K562 (cell line): Measurements from ENCODE around the gene ZDHHC22. TPM values are rescaled to one million over a fixed set of nuclear protein-coding genes. Genes with fewer than 3 reads are reported as not detected.

Source experiments
- ATF1 ChIP-seq, 2 experiments: fragments of 450-650 bp in 1 of 2; IDR thresholded peaks; 2 replicates each; pipeline ENCODE4 v1.6.1; 2016; ENCODE audit warnings: missing compliant biosample characterization in 1 of 2, missing genetic modification characterization in 1 of 2
- E4F1 ChIP-seq: fragments of 250-450 bp; sonication (Bioruptor Pico); IDR thresholded peaks from 2 replicates; pipeline ENCODE4 v1.5.0; 2021; ENCODE audit warnings: mild to moderate bottlenecking, borderline replicate concordance
- ELF2 ChIP-seq: fragments of 250-450 bp; sonication (Bioruptor Pico); IDR thresholded peaks from 2 replicates; pipeline ENCODE4 v1.5.0; 2021; ENCODE audit warnings: mild to moderate bottlenecking
- HES1 ChIP-seq: fragments of 450-650 bp; IDR thresholded peaks from 2 replicates; pipeline ENCODE4 v1.6.1; 2016; ENCODE audit warnings: low read depth, mild to moderate bottlenecking, moderate library complexity
- JUND ChIP-seq, 2 experiments: IDR thresholded peaks; 2 replicates in 1 of 2; 3 replicates in 1 of 2; pipeline ENCODE4 v1.6.1; 2011; ENCODE audit warnings: borderline replicate concordance in 2 of 2, low read depth in 2 of 2, low read length in 2 of 2, improper control_type of control experiment in 1 of 2, missing biosample characterization in 1 of 2, missing genetic modification characterization in 1 of 2, missing genetic modification reagents in 1 of 2
- MBD2 ChIP-seq: sonication (generic); IDR thresholded peaks from 2 replicates; pipeline ENCODE4 v1.6.1; 2016; ENCODE audit warnings: low read depth, borderline replicate concordance
- MLLT1 ChIP-seq, 2 experiments: fragments of 450-650 bp; IDR thresholded peaks; 2 replicates each; pipeline ENCODE4 v1.6.1; 2016
- RBM14 ChIP-seq: fragments of 200-400 bp; formaldehyde crosslinking; IDR thresholded peaks from 2 replicates; pipeline ENCODE4 v1.6.1; 2018; ENCODE audit warnings: low read depth, mild to moderate bottlenecking, low read length, moderate library complexity, borderline replicate concordance; ENCODE audit not compliant: insufficient read depth
- RBM15 ChIP-seq: fragments of 200-400 bp; formaldehyde crosslinking; IDR thresholded peaks from 2 replicates; pipeline ENCODE4 v1.6.1; 2018; ENCODE audit warnings: mild to moderate bottlenecking, low read length, moderate library complexity; ENCODE audit not compliant: insufficient read depth
- ZNF133 ChIP-seq: fragments of 250-450 bp; sonication (Bioruptor Pico); IDR thresholded peaks from 2 replicates; pipeline ENCODE4 v1.4.0; 2020; ENCODE audit warnings: mild to moderate bottlenecking
- ZNF146 ChIP-seq: IDR thresholded peaks from one replicate; pipeline ENCODE4 v1.6.1; 2018; ENCODE audit warnings: missing compliant biosample characterization; ENCODE audit not compliant: unreplicated experiment
- ZNF24 ChIP-seq: fragments of 450-650 bp; IDR thresholded peaks from 2 replicates; pipeline ENCODE4 v1.6.1; 2016
- ZNF384 ChIP-seq: IDR thresholded peaks from 2 replicates; pipeline ENCODE4 v1.6.1; 2012; ENCODE audit warnings: low read depth, low read length, improper control_type of control experiment
- polyA plus RNA-seq, 8 experiments: library from polyadenylated mRNA; depleted of rRNA in 4 of 8; stranded (reverse) in 5 of 8; unstranded in 3 of 8; fragments of >200 nt; fragmentation: Nextera tagmentation in 2 of 8; fragmentation: Illumina TruSeq in 1 of 8; extraction: Ambion mirVana in 2 of 8; extraction: Trizol in 1 of 8; gene quantifications; 2 replicates each; pipeline versions ENCODE4 v1.2.1 to v1.2.3, GENCODE V29; 2011 to 2014; ENCODE audit warnings: inconsistent platforms in 1 of 8, missing spikeins in 1 of 8
- total RNA-seq, 7 experiments: library from RNA; depleted of rRNA in 6 of 7; stranded (reverse); fragments of >200 nt in 6 of 7; fragmentation: Illumina TruSeq in 2 of 7; extraction: Trizol in 2 of 7; gene quantifications; 2 replicates each; pipeline versions ENCODE4 v1.2.1 to v1.2.3, GENCODE V29; 2011 to 2021; ENCODE audit warnings: low replicate concordance in 1 of 7
- TF ChIP-seq, protein P1 (sequence below): fragments of 450-650 bp; IDR thresholded peaks from 2 replicates; pipeline ENCODE4 v1.6.1; 2016; ENCODE audit warnings: low read depth

Gene ZDHHC22
- total and polyA plus RNA-seq, 9 of the 15 experiments (the other 6 are each of a cell fraction or from before 2014, with no cell fraction given), result not detected

GRCh38 chr14:77158175-77158881 lies 16.7 kb upstream of the ZDHHC22 start (continued):
- TF ChIP-seq MLLT1 (IDR thresholded peaks at IDR 0.05) (0 out of 4 replicates have a peak, but pooled peaks of 1 of the 2 experiments have one; percentile 18), ATF1 (CRISPR knock-in tag; IDR thresholded peaks at IDR 0.05) (no peak), ATF1 (tag; IDR thresholded peaks at IDR 0.05) (no peak), JUND (IDR thresholded peaks at IDR 0.05; ENCODE audit: borderline replicate concordance, low read depth, low read length) (peak; percentile 41; the same call in 1 of the 2 replicates), JUND (tag; IDR thresholded peaks at IDR 0.05; ENCODE audit: borderline replicate concordance, low read depth, low read length) (peak; percentile 21; the same call in 2 of the 3 replicates), ZNF24 (no peak), HES1 (no peak), ZNF133 (CRISPR knock-in tag) (no peak), ZNF384 (no peak), RBM14 (no peak), ELF2 (CRISPR knock-in tag) (no peak), ZNF146 (CRISPR knock-in tag) (no peak), RBM15 (no peak), MBD2 (no peak), E4F1 (CRISPR knock-in tag) (no peak)
- TF ChIP-seq, protein P1, sequence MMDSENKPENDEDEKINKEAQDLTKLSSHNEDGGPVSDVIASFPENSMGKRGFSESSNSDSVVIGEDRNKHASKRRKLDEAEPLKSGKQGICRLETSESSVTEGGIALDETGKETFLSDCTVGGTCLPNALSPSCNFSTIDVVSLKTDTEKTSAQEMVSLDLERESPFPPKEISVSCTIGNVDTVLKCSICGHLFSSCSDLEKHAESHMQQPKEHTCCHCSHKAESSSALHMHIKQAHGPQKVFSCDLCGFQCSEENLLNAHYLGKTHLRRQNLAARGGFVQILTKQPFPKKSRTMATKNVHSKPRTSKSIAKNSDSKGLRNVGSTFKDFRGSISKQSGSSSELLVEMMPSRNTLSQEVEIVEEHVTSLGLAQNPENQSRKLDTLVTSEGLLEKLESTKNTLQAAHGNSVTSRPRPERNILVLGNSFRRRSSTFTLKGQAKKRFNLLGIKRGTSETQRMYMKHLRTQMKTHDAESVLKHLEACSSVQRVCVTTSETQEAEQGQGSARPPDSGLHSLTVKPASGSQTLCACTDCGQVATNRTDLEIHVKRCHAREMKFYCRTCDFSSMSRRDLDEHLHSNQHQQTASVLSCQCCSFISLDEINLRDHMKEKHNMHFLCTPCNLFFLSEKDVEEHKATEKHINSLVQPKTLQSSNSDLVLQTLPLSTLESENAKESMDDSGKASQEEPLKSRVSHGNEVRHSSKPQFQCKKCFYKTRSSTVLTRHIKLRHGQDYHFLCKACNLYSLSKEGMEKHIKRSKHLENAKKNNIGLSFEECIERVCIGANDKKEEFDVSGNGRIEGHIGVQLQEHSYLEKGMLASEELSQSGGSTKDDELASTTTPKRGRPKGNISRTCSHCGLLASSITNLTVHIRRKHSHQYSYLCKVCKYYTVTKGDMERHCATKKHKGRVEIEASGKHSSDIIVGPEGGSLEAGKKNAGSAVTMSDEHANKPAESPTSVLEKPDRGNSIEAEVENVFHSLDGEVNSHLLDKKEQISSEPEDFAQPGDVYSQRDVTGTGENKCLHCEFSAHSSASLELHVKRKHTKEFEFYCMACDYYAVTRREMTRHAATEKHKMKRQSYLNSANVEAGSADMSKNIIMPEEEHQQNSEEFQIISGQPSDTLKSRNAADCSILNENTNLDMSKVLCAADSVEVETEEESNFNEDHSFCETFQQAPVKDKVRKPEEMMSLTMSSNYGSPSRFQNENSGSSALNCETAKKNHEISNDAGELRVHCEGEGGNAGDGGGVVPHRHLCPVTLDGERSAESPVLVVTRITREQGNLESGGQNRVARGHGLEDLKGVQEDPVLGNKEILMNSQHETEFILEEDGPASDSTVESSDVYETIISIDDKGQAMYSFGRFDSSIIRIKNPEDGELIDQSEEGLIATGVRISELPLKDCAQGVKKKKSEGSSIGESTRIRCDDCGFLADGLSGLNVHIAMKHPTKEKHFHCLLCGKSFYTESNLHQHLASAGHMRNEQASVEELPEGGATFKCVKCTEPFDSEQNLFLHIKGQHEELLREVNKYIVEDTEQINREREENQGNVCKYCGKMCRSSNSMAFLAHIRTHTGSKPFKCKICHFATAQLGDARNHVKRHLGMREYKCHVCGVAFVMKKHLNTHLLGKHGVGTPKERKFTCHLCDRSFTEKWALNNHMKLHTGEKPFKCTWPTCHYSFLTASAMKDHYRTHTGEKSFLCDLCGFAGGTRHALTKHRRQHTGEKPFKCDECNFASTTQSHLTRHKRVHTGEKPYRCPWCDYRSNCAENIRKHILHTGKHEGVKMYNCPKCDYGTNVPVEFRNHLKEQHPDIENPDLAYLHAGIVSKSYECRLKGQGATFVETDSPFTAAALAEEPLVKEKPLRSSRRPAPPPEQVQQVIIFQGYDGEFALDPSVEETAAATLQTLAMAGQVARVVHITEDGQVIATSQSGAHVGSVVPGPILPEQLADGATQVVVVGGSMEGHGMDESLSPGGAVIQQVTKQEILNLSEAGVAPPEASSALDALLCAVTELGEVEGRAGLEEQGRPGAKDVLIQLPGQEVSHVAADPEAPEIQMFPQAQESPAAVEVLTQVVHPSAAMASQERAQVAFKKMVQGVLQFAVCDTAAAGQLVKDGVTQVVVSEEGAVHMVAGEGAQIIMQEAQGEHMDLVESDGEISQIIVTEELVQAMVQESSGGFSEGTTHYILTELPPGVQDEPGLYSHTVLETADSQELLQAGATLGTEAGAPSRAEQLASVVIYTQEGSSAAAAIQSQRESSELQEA, result no peak
